CD4-positive, alpha-beta T cell treated with Interferon alpha-2 for 1 hour (primary cell): ENCODE data around the gene ICA1.
"Not testable (repeated sequence)": the region's sequence is repeated elsewhere in the genome, so short reads cannot be mapped to it uniquely, and the experiment has no call there.

Experiments
- DNase-seq, 2 donors: peaks; one replicate each; pipeline ENCODE4 v3.0.0-alpha.2; 2020 to 2022

Gene ICA1

GRCh38 chr7:8089036-8089780, 172.8 kb downstream of the ICA1 start:
- no peak for DNase-seq

GRCh38 chr7:8086239-8086638, 175.7 kb downstream of the ICA1 start:
- no peak for DNase-seq

DNA sequence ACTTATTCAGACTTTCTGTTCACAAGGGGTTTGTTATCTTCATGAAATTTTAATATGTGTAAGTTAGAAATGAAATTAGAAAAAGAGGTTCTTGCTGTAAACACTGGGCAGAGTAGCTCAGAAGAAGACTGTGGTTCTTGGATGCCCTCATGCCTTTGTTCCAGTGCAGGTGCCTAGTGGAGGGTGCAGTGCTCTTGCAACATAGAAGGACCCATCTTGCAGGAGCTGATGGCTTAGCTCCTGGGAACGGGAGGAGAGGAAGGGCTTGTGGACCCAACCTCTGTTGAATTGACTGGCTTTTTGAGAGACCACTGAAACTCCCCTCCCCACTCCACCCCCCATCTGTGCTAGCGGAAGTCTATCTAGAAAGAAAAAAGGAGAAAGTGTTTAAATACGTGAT, 176.5 kb downstream of the ICA1 start:
- no peak for DNase-seq

DNA sequence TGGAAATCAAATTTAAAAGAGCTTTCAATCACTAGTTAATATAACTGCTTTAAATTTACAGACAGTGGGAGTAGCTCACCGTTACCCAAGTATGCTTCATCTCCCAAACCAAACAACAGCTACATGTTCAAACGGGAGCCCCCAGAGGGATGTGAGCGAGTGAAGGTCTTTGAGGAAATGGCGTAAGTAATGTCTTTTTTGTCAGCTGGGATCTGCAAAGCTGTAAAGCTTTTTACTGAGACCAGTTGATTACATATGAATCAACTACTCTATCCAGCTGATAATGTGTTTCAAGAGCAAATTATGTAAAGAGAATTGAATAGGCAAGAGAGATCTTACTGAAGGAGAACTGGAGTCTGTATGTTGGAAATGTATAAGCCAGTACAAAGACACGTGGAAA, 177.1 kb downstream of the ICA1 start:
- no peak for DNase-seq

DNA sequence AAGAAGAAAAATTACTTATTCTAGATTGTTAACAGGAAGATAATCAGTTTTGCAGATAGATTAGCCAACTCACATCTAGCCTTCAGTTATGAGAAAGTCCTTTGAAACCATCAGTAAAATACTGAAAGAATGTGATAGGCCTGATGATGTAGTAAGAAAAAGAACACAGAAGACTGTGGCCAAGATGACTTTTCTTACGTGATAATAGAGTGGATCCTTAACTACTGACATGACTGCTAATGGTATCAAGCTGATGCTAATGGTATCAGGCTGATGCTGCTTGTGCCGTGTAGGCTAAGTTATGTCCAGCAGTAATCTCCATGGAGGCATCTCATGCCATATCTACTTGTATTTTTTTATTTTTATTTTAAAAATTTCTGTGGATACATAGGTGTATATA, 179.2 kb downstream of the ICA1 start:
- DNase-seq, result no peak

DNA sequence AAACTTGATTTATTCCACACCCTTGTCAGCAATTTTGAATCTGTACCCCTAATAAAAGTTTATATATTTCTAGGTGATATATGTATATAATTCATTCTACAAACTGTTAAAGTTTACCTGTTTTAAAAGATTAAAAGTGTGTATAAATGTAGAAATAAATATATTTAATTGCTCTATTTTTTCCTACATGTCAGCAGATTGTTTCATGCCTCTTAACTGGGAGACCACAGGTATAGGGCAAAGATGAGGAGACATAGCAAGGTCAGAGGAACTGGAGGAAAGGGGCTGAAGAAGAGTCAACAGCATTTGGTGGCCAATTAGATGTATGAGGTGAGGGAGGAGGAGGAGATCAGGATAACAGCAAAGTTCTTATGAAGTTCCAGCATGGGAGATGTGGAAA, 183.5 kb downstream of the ICA1 start:
- DNase-seq, result no peak

GRCh38 chr7:8070451-8071180, 191.4 kb downstream of the ICA1 start:
- no peak for DNase-seq

GRCh38 chr7:8068892-8069686, 192.9 kb downstream of the ICA1 start:
- no peak for DNase-seq

DNA sequence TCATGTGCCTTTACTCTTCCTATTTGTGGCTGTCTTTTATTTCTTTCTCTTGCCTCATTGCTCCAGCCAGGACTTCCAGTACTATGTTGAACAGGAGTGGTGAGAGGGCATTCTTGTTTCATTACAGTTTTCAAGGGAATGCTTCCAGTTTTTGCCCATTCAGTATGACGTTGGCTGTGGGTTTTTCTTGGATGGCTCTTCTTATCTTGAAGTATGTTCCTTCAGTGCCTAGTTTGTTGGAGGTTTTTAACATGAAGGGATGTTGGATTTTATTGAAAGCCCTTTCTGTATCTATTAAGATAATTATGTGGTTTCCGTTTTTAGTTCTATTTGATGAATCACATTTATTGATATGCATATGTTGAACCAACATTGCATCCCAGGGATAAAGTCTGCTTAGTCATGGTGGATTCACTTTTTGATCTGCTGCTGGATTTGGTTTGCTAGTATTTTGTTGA, 196.6 kb downstream of the ICA1 start:
- no peak for DNase-seq

GRCh38 chr7:8064828-8065227, 197.1 kb downstream of the ICA1 start:
- DNase-seq, result no peak

DNA sequence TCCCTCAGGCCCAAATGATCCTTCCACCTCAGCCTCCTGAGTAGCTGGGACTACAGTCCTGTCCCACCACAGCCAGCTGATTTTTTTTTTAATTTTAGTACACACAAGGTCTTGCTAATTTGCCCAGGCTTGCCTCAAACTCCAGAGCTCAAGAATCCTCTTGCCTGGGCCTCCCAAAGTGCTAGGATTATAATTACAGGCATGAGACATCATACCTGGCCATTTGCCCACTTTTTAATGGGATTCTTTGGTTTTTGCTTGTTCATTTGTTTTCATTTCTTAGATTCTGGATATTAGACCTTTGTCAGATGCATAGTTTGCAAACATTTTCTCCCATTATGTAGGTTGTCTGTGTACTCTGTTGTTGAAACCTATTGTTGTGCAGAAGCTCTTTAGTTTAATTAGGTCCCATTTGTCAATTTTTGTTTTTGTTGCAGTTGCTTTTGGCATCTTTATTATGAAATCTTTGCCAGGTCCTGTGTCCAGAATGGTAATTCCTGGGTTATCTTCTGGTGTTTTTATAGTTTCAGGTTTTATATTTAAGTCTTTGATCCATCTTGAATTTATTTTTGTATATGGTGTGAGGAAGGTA, 198.2 kb downstream of the ICA1 start:
- DNase-seq, result no peak

- DNase-seq, result not testable (repeated sequence)
These were observed 198.7 kb downstream of the ICA1 start for GRCh38 chr7:8063300-8063699.
